AG20443 (cell line): ENCODE results near the gene FGF12.
"Not testable (repeated sequence)": the region's sequence is repeated elsewhere in the genome, so short reads cannot be mapped to it uniquely, and the experiment has no call there.

Source experiments
- DNase-seq: peaks from one replicate; pipeline ENCODE4 v3.0.0; 2012; ENCODE audit warnings: low spot score, mixed read lengths

Gene FGF12

GRCh38 chr3:192727032-192727847 lies at the start of gene FGF12:
Gene FGF12, minus strand, starts transcription at chr3:192727541.
- DNase-seq: peak; percentile 57

GRCh38 chr3:192774341-192774740 lies 47.0 kb upstream of the FGF12 start:
- not testable (repeated sequence) for DNase-seq

- peak; percentile 47 for DNase-seq
Observed at GRCh38 chr3:192772240-192772894, 45.0 kb upstream of the FGF12 start.

GRCh38 chr3:192758654-192759053 lies 31.3 kb upstream of the FGF12 start:
- DNase-seq: no peak

GRCh38 chr3:192751148-192751547 lies 23.8 kb upstream of the FGF12 start:
- no peak for DNase-seq

- DNase-seq: no peak
Observed at GRCh38 chr3:192750201-192750600, 22.9 kb upstream of the FGF12 start.

GRCh38 chr3:192747746-192748145 lies 20.4 kb upstream of the FGF12 start:
- no peak for DNase-seq

- no peak for DNase-seq
Observed at GRCh38 chr3:192747145-192747544, 19.8 kb upstream of the FGF12 start.

- no peak for DNase-seq
Observed at GRCh38 chr3:192745150-192745549, 17.8 kb upstream of the FGF12 start.

- not testable (repeated sequence) for DNase-seq
Observed at GRCh38 chr3:192744604-192745003, 17.3 kb upstream of the FGF12 start.

GRCh38 chr3:192737506-192737905 lies 10.2 kb upstream of the FGF12 start:
- no peak for DNase-seq

- DNase-seq: no peak
Observed at GRCh38 chr3:192731233-192731632, 3.9 kb upstream of the FGF12 start.

- no peak for DNase-seq
Observed at GRCh38 chr3:192726385-192726784, 956 bp downstream of the FGF12 start.

GRCh38 chr3:192719964-192720363 lies 7.4 kb downstream of the FGF12 start:
- DNase-seq: no peak

- no peak for DNase-seq
Observed at GRCh38 chr3:192718156-192718555, 9.2 kb downstream of the FGF12 start.

- DNase-seq: no peak
Observed at GRCh38 chr3:192715126-192715525, 12.2 kb downstream of the FGF12 start.

GRCh38 chr3:192711126-192711525 lies 16.2 kb downstream of the FGF12 start:
- not testable (repeated sequence) for DNase-seq

- DNase-seq: no peak
Observed at GRCh38 chr3:192710366-192710765, 17.0 kb downstream of the FGF12 start.

GRCh38 chr3:192706272-192706671 lies 21.1 kb downstream of the FGF12 start:
- no peak for DNase-seq

GRCh38 chr3:192700885-192701284 lies 26.5 kb downstream of the FGF12 start:
- no peak for DNase-seq

GRCh38 chr3:192696943-192697587 lies 30.3 kb downstream of the FGF12 start:
- DNase-seq: no peak

- DNase-seq: no peak
Observed at GRCh38 chr3:192687488-192688152, 39.7 kb downstream of the FGF12 start.
